ENCODE measurements around the gene LEMD3.
A peak's percentile ranks its signal among the peaks of the same experiment; 100 is the strongest.

Gene LEMD3

GRCh38 chr12:65169320-65170208, at the start of gene LEMD3:
Gene LEMD3, plus strand, starts transcription at chr12:65169583. Its CDS starts 14 bp downstream, at chr12:65169597.
- DNase-seq, result peak; percentile 53

GRCh38 chr12:65121049-65121955, 48.1 kb upstream of the LEMD3 start, which contains the start of gene WIF1:
Gene WIF1, minus strand, starts transcription at chr12:65121305. Its CDS starts 114 bp downstream, at chr12:65121191.
- no peak for DNase-seq

GRCh38 chr12:65121956-65122469, 47.4 kb upstream of the LEMD3 start:
- no peak for DNase-seq

- DNase-seq, result peak; percentile 8
Measured at GRCh38 chr12:65122703-65123102, 46.7 kb upstream of the LEMD3 start.

- no peak for DNase-seq
Measured at GRCh38 chr12:65123435-65124063, 45.8 kb upstream of the LEMD3 start.

- no peak for DNase-seq
Measured at GRCh38 chr12:65125247-65125646, 44.1 kb upstream of the LEMD3 start.

- no peak for DNase-seq
Measured at GRCh38 chr12:65125975-65126374, 43.4 kb upstream of the LEMD3 start.

GRCh38 chr12:65126482-65126881, 42.9 kb upstream of the LEMD3 start:
- no peak for DNase-seq

GRCh38 chr12:65133879-65134278, 35.5 kb upstream of the LEMD3 start:
- DNase-seq, result no peak

GRCh38 chr12:65139389-65139788, 30.0 kb upstream of the LEMD3 start:
- no peak for DNase-seq

GRCh38 chr12:65140738-65141137, 28.6 kb upstream of the LEMD3 start:
- peak; percentile 12 for DNase-seq

GRCh38 chr12:65147312-65147905, 22.0 kb upstream of the LEMD3 start:
- no peak for DNase-seq

GRCh38 chr12:65152012-65152411, 17.4 kb upstream of the LEMD3 start:
- DNase-seq, result no peak

- DNase-seq, result no peak
Measured at GRCh38 chr12:65152596-65152995, 16.8 kb upstream of the LEMD3 start.

- no peak for DNase-seq
Measured at GRCh38 chr12:65155784-65156183, 13.6 kb upstream of the LEMD3 start.

GRCh38 chr12:65156366-65156841, 13.0 kb upstream of the LEMD3 start:
- no peak for DNase-seq

- no peak for DNase-seq
Measured at GRCh38 chr12:65157091-65157490, 12.3 kb upstream of the LEMD3 start.

GRCh38 chr12:65162609-65163008, 6.8 kb upstream of the LEMD3 start:
- DNase-seq, result no peak

GRCh38 chr12:65164244-65164643, 5.1 kb upstream of the LEMD3 start:
- DNase-seq, result no peak

GRCh38 chr12:65164774-65165173, 4.6 kb upstream of the LEMD3 start:
- DNase-seq, result no peak

- no peak for DNase-seq
Measured at GRCh38 chr12:65168681-65169319, 583 bp upstream of the LEMD3 start.
